ENCODE measurements around the gene C10orf90.
"Not testable (repeated sequence)": the region's sequence is repeated elsewhere in the genome, so short reads cannot be mapped to it uniquely, and the experiment has no call there.

Gene C10orf90

GRCh38 chr10:126565441-126565840 lies 105.1 kb downstream of the C10orf90 start:
- no peak for TF ChIP-seq CTCF (IDR thresholded peaks at IDR 0.05; ENCODE audit: low read depth, low read length)
- DNase-seq (ENCODE audit: extremely low read depth, low read depth): no peak

GRCh38 chr10:126564326-126564888 lies 106.1 kb downstream of the C10orf90 start:
- no peak for DNase-seq (ENCODE audit: extremely low read depth, low read depth)
- no peak for TF ChIP-seq CTCF (IDR thresholded peaks at IDR 0.05; ENCODE audit: low read depth, low read length)

- DNase-seq (ENCODE audit: extremely low read depth, low read depth): no peak
These were observed 107.1 kb downstream of the C10orf90 start for GRCh38 chr10:126563361-126563760.

GRCh38 chr10:126561921-126562680 lies 108.4 kb downstream of the C10orf90 start:
- no peak for TF ChIP-seq CTCF (IDR thresholded peaks at IDR 0.05; ENCODE audit: low read depth, low read length)
- DNase-seq (ENCODE audit: extremely low read depth, low read depth): no peak

More at GRCh38 chr10:126563361-126563760, 107.1 kb downstream of the C10orf90 start:
- no peak for TF ChIP-seq CTCF (IDR thresholded peaks at IDR 0.05; ENCODE audit: low read depth, low read length)

GRCh38 chr10:126561294-126561920 lies 109.1 kb downstream of the C10orf90 start:
- DNase-seq (ENCODE audit: extremely low read depth, low read depth): no peak
- TF ChIP-seq CTCF (IDR thresholded peaks at IDR 0.05; ENCODE audit: low read depth, low read length): no peak

- no peak for TF ChIP-seq CTCF (IDR thresholded peaks at IDR 0.05; ENCODE audit: low read depth, low read length)
- no peak for DNase-seq (ENCODE audit: extremely low read depth, low read depth)
These were observed 111.6 kb downstream of the C10orf90 start for GRCh38 chr10:126558881-126559280.

- TF ChIP-seq CTCF (IDR thresholded peaks at IDR 0.05; ENCODE audit: low read depth, low read length): no peak
These were observed 119.3 kb downstream of the C10orf90 start for GRCh38 chr10:126551202-126551601.

GRCh38 chr10:126550586-126550985 lies 119.9 kb downstream of the C10orf90 start:
- not testable (repeated sequence) for DNase-seq (ENCODE audit: extremely low read depth, low read depth)

More at GRCh38 chr10:126551202-126551601, 119.3 kb downstream of the C10orf90 start:
- DNase-seq (ENCODE audit: extremely low read depth, low read depth): no peak
